GM21367 (cell line): ENCODE measurements around the gene ANK2.
"Not testable (repeated sequence)": the region's sequence is repeated elsewhere in the genome, so short reads cannot be mapped to it uniquely, and the experiment has no call there.

Experiments
- ATAC-seq: cut with Tn5 transposase; IDR thresholded peaks from one replicate; pipeline ENCODE4 v1.9.1; 2021; ENCODE audit not compliant: unreplicated experiment

ANK2 gene

GRCh38 chr4:113051361-113051760 is 1.9 kb downstream of the ANK2 start:
- no peak for ATAC-seq

GRCh38 chr4:113052379-113052951 is 3.0 kb downstream of the ANK2 start:
- ATAC-seq: peak; percentile 87

GRCh38 chr4:113053883-113054282 is 4.4 kb downstream of the ANK2 start:
- ATAC-seq: no peak

- no peak for ATAC-seq
Observed at GRCh38 chr4:113056318-113056717, 6.9 kb downstream of the ANK2 start.

GRCh38 chr4:113057891-113058290 is 8.4 kb downstream of the ANK2 start:
- ATAC-seq: no peak

GRCh38 chr4:113059449-113060182 is 10.2 kb downstream of the ANK2 start:
- no peak for ATAC-seq

GRCh38 chr4:113060853-113061252 is 11.4 kb downstream of the ANK2 start:
- no peak for ATAC-seq

GRCh38 chr4:113064244-113064643 is 14.8 kb downstream of the ANK2 start:
- no peak for ATAC-seq

GRCh38 chr4:113065629-113066028 is 16.2 kb downstream of the ANK2 start:
- no peak for ATAC-seq

- ATAC-seq: not testable (repeated sequence)
Observed at GRCh38 chr4:113068771-113069170, 19.3 kb downstream of the ANK2 start.

GRCh38 chr4:113069212-113069892 is 19.9 kb downstream of the ANK2 start:
- no peak for ATAC-seq

GRCh38 chr4:113070755-113071154 is 21.3 kb downstream of the ANK2 start:
- ATAC-seq: no peak

- no peak for ATAC-seq
Observed at GRCh38 chr4:113071274-113071673, 21.8 kb downstream of the ANK2 start.

GRCh38 chr4:113071805-113072204 is 22.4 kb downstream of the ANK2 start:
- no peak for ATAC-seq

- ATAC-seq: no peak
Observed at GRCh38 chr4:113073451-113074005, 24.1 kb downstream of the ANK2 start.

- ATAC-seq: no peak
Observed at GRCh38 chr4:113077575-113077974, 28.1 kb downstream of the ANK2 start.

GRCh38 chr4:113078066-113078465 is 28.6 kb downstream of the ANK2 start:
- ATAC-seq: no peak

- ATAC-seq: no peak
Observed at GRCh38 chr4:113080050-113080449, 30.6 kb downstream of the ANK2 start.

- ATAC-seq: no peak
Observed at GRCh38 chr4:113080624-113081023, 31.2 kb downstream of the ANK2 start.

GRCh38 chr4:113083346-113083745 is 33.9 kb downstream of the ANK2 start:
- no peak for ATAC-seq

- no peak for ATAC-seq
Observed at GRCh38 chr4:113086172-113086695, 36.8 kb downstream of the ANK2 start.

GRCh38 chr4:113088050-113088449 is 38.6 kb downstream of the ANK2 start:
- ATAC-seq: no peak
